Spleen (tissue), 11 donors: ENCODE measurements around the gene ISL2. TPM values are rescaled to one million over a fixed set of nuclear protein-coding genes. Genes with fewer than 3 reads are reported as not detected.
A peak's percentile ranks its signal among the peaks of the same experiment; 100 is the strongest.

Source experiments
- DNase-seq: peaks from one replicate; pipeline ENCODE4 v3.0.0-alpha.2; 2020
- H3K27ac ChIP-seq, 8 donors: fragments of 200-600 bp; sonication (generic) in 7 of 8; 1 replicate in 4 of 8; 2 replicates in 4 of 8; pipeline versions ENCODE4 v1.5.0 to v1.8.0; 2016 to 2021; ENCODE audit warnings: inconsistent platforms in 4 of 8, mild to moderate bottlenecking in 4 of 8, moderate library complexity in 1 of 8
- H3K27me3 ChIP-seq, 7 donors: fragments of 200-600 bp; sonication (generic) in 6 of 7; replicated peaks in 1 of 7; 1 replicate in 4 of 7; 2 replicates in 3 of 7; pipeline versions ENCODE4 v1.5.0 to v1.8.0; 2016 to 2021; ENCODE audit warnings: inconsistent platforms in 3 of 7, mild to moderate bottlenecking in 1 of 7
- H3K36me3 ChIP-seq, 6 donors: fragments of 200-600 bp; sonication (generic) in 5 of 6; 1 replicate in 4 of 6; 2 replicates in 2 of 6; pipeline versions ENCODE4 v1.5.0 to v1.8.0; 2016 to 2021; ENCODE audit warnings: inconsistent platforms in 2 of 6
- H3K4me1 ChIP-seq, 6 donors: fragments of 200-600 bp; sonication (generic) in 5 of 6; 1 replicate in 3 of 6; 2 replicates in 3 of 6; pipeline versions ENCODE4 v1.5.0 to v1.8.0; 2016 to 2021; ENCODE audit warnings: inconsistent platforms in 3 of 6
- H3K4me3 ChIP-seq, 8 donors: fragments of 200-600 bp; sonication (generic) in 7 of 8; 1 replicate in 4 of 8; 2 replicates in 4 of 8; pipeline versions ENCODE4 v1.5.0 to v1.8.0; 2016 to 2021; ENCODE audit warnings: inconsistent platforms in 4 of 8, mild to moderate bottlenecking in 4 of 8, moderate library complexity in 2 of 8
- H3K9me3 ChIP-seq, 8 donors: fragments of 200-600 bp; sonication (generic) in 7 of 8; 1 replicate in 4 of 8; 2 replicates in 4 of 8; pipeline versions ENCODE4 v1.5.0 to v1.8.0; 2016 to 2021; ENCODE audit warnings: inconsistent platforms in 4 of 8
- CTCF ChIP-seq, 11 experiments: fragments of 200-600 bp in 7 of 11; fragments of 450-650 bp in 4 of 11; sonication (generic) in 4 of 11; IDR thresholded peaks in 8 of 11; conservative IDR thresholded peaks in 3 of 11; 1 replicate in 7 of 11; 2 replicates in 4 of 11; pipeline versions ENCODE4 v1.4.0 to v1.8.0; 2016 to 2021; ENCODE audit warnings: antibody characterized with exemption in 11 of 11, inconsistent platforms in 4 of 11, mild to moderate bottlenecking in 1 of 11
- POLR2A ChIP-seq, 3 donors: fragments of 450-650 bp; IDR thresholded peaks; one replicate each; pipeline ENCODE4 v1.5.1; 2017; ENCODE audit warnings: antibody characterized with exemption in 3 of 3, mild to moderate bottlenecking in 1 of 3
- POLR2AphosphoS5 ChIP-seq, 3 donors: sonication (generic); formaldehyde crosslinking; IDR thresholded peaks; one replicate each; pipeline ENCODE4 v1.5.1; 2017; ENCODE audit warnings: antibody characterized with exemption in 3 of 3
- WGBS, 5 donors: extraction: QIAGEN DNeasy Blood & Tissue Kit in 3 of 5; methylation state at CpG; one replicate each; pipeline versions ENCODE4 v1.1.5 to v1.1.7; 2013 to 2018; 5-methylcytosine and 5-hydroxymethylcytosine counted together
- intact Hi-C: fragments of 100-400 bp; cut with DNase I; formaldehyde crosslinking; loops from one replicate; pipeline ENCODE4 v1.15.0; 2023; ENCODE audit warnings: low total_unique reads
- polyA plus RNA-seq, 3 donors: library from polyadenylated mRNA; stranded (reverse); fragments of 200-250 nt; gene quantifications; one replicate each; pipeline ENCODE4 v1.2.1, GENCODE V29; 2013
- total RNA-seq, 7 donors: library from RNA; depleted of rRNA in 3 of 7; stranded (reverse); fragments of >200 nt in 3 of 7; fragmentation: NEBNext Ultra II Directional in 4 of 7; extraction: Animal tissue kit (Norgen Biotek cat#: 25700) in 4 of 7; gene quantifications; one replicate each; pipeline versions ENCODE4 v1.1.0 to v1.2.1, GENCODE V29; 2016 to 2021
- donor health status: healthy with polysubstance abuse.
- donor health status: DM: no; HTN: no; CAD: no; lungs with moderate emphysema.
- donor health status: DM: no; HTN: no; CAD: no.
- donor health status: Bipolar disorder and iron deficiency.
- donor health status: healthy.
- donor health status: DM: no; HTN: no; CAD: no.
- donor health status: DM: yes; HTN: yes; CAD: no.

Gene ISL2
- total and polyA plus RNA-seq, 10 donors = 0.20 to 1.1 (median 0.37) TPM

- H3K4me1 ChIP-seq = peaks cover 52 to 83% (median 79%) of the 10 kb centered on the region in 6 donors
- TF ChIP-seq POLR2AphosphoS5 (IDR thresholded peaks at IDR 0.05) (peak in 1 of 3 donors; percentile 44), CTCF (IDR thresholded peaks at IDR 0.05 in 8 of 11, conservative IDR thresholded peaks at IDR 0.05 in 3 of 11) (no peak)
- DNase-seq = peak; percentile 83
- WGBS, 5 donors = 3 to 6% (median 5%) methylated on average over 38 to 89 of the region's 89 CpGs
- H3K4me3 ChIP-seq = peak overlapping the region in 7 of 8 donors; percentile 2 to 67 (median 28)
- intact Hi-C loops = no loop called here
- H3K27ac ChIP-seq = peak overlapping the region in 1 of 8 donors; percentile 82
- H3K9me3 ChIP-seq = peaks cover 0 to 10% (median 0%) of the 10 kb centered on the region in 8 donors
- peaks cover 33 to 100% (median 98%) of the 10 kb centered on the region in 7 donors for H3K27me3 ChIP-seq
- no peaks in the 10 kb centered on the region for H3K36me3 ChIP-seq
Measured at GRCh38 chr15:76337696-76338485, 1.3 kb downstream of the ISL2 start.

GRCh38 chr15:76338486-76339304, 2.1 kb downstream of the ISL2 start:
- no peak for DNase-seq
- Histone ChIP-seq H3K4me3 (peak overlapping the region in 7 of 8 donors; percentile 2 to 67 (median 32)), H3K27me3 (peaks cover 34 to 100% (median 100%) of the 10 kb centered on the region in 7 donors), H3K27ac (peak overlapping the region in 1 of 8 donors; percentile 82), H3K4me1 (peaks cover 56 to 91% (median 85%) of the 10 kb centered on the region in 6 donors), H3K36me3 (no peaks in the 10 kb centered on the region), H3K9me3 (peaks cover 0 to 11% (median 0%) of the 10 kb centered on the region in 8 donors)
- TF ChIP-seq POLR2A (IDR thresholded peaks at IDR 0.05) (no peak), POLR2AphosphoS5 (IDR thresholded peaks at IDR 0.05) (no peak), CTCF (IDR thresholded peaks at IDR 0.05 in 8 of 11, conservative IDR thresholded peaks at IDR 0.05 in 3 of 11) (no peak)
- intact Hi-C loops = no loop called here
- 15 to 35% (median 17%) methylated on average over 12 to 26 of the region's 26 CpGs for WGBS, 5 donors

GRCh38 chr15:76339305-76340197, 3.0 kb downstream of the ISL2 start:
- DNase-seq = no peak
- H3K27me3 ChIP-seq = peaks cover 34 to 100% (median 100%) of the 10 kb centered on the region in 7 donors
- no peak for TF ChIP-seq POLR2AphosphoS5 (IDR thresholded peaks at IDR 0.05)
- no peak for TF ChIP-seq CTCF (IDR thresholded peaks at IDR 0.05 in 8 of 11, conservative IDR thresholded peaks at IDR 0.05 in 3 of 11)
- no peak for TF ChIP-seq POLR2A (IDR thresholded peaks at IDR 0.05)
- no peak overlapping the region for H3K27ac ChIP-seq
- no peaks in the 10 kb centered on the region for H3K36me3 ChIP-seq
- 7 to 12% (median 9%) methylated on average over 44 to 48 of the region's 48 CpGs for WGBS, 5 donors
- H3K9me3 ChIP-seq = peaks cover 0 to 11% (median 0%) of the 10 kb centered on the region in 8 donors
- intact Hi-C loops = no loop called here
- H3K4me3 ChIP-seq = peak overlapping the region; percentile 28 to 67 (median 49)
- H3K4me1 ChIP-seq = peaks cover 56 to 94% (median 85%) of the 10 kb centered on the region in 6 donors
